DND-41 (cell line): ENCODE measurements around the gene MTX2.
A peak's percentile ranks its signal among the peaks of the same experiment; 100 is the strongest.

ENCODE experiments used
- ATAC-seq: fragments of 200-7000 bp; cut with Tn5 transposase; 3 replicates; pipeline ENCODE4 v1.9.1; 2021; ENCODE audit warnings: low read depth; ENCODE audit not compliant: insufficient read depth
- DNase-seq: peaks from one replicate; pipeline ENCODE4 v3.0.0-alpha.2; 2020
- H2AFZ ChIP-seq: 2 replicates; pipeline ENCODE4 v1.6.0; 2012; ENCODE audit warnings: low read depth, low read length
- H3K27ac ChIP-seq: 2 replicates; pipeline ENCODE4 v1.5.1; 2012; ENCODE audit warnings: low read length, inconsistent platforms
- H3K27me3 ChIP-seq: fragments of 200-600 bp; sonication (generic); 2 replicates; pipeline ENCODE4 v1.6.0; 2012; ENCODE audit warnings: low read length, mild to moderate bottlenecking, inconsistent platforms; ENCODE audit not compliant: insufficient read depth, poor library complexity
- H3K36me3 ChIP-seq: 2 replicates; pipeline ENCODE4 v1.5.1; 2012; ENCODE audit warnings: low read length, inconsistent platforms; ENCODE audit not compliant: insufficient read depth
- H3K4me1 ChIP-seq: 2 replicates; pipeline ENCODE4 v1.5.1; 2012; ENCODE audit warnings: mild to moderate bottlenecking, low read length; ENCODE audit not compliant: insufficient read depth
- H3K4me2 ChIP-seq: 2 replicates; pipeline ENCODE4 v1.6.0; 2012; ENCODE audit warnings: mild to moderate bottlenecking, moderate library complexity, low read length, inconsistent platforms; ENCODE audit not compliant: insufficient read depth
- H3K4me3 ChIP-seq, 2 experiments: fragments of 200-600 bp in 1 of 2; shearing (Covaris generic) in 1 of 2; 2 replicates each; pipeline ENCODE4 v1.5.1; 2012 to 2016; ENCODE audit warnings: inconsistent platforms in 2 of 2, low read length in 2 of 2, mild to moderate bottlenecking in 2 of 2, low read depth in 1 of 2, moderate library complexity in 1 of 2
- H3K79me2 ChIP-seq: 2 replicates; pipeline ENCODE4 v1.6.0; 2012; ENCODE audit warnings: low read length, inconsistent platforms; ENCODE audit not compliant: insufficient read depth
- H3K9ac ChIP-seq: 2 replicates; pipeline ENCODE4 v1.6.0; 2012; ENCODE audit warnings: low read depth, mild to moderate bottlenecking, inconsistent platforms, low read length, moderate library complexity
- H3K9me3 ChIP-seq: 2 replicates; pipeline ENCODE4 v1.5.1; 2012; ENCODE audit warnings: low read length, moderate library complexity, mild to moderate bottlenecking, inconsistent platforms; ENCODE audit not compliant: insufficient read depth, severe bottlenecking
- H4K20me1 ChIP-seq: 2 replicates; pipeline ENCODE4 v1.6.0; 2012; ENCODE audit warnings: low read length; ENCODE audit not compliant: insufficient read depth
- CTCF ChIP-seq: IDR thresholded peaks from 2 replicates; pipeline ENCODE4 v1.5.1; 2012; ENCODE audit warnings: borderline replicate concordance, low read length, moderate library complexity, mild to moderate bottlenecking; ENCODE audit not compliant: poor library complexity, severe bottlenecking; ENCODE audit errors: extremely low read depth
- EZH2 ChIP-seq: IDR thresholded peaks from 3 replicates; pipeline ENCODE4 v1.6.1; 2012; ENCODE audit warnings: borderline replicate concordance, low read depth, mild to moderate bottlenecking, moderate library complexity, low read length, inconsistent platforms; ENCODE audit not compliant: severe bottlenecking

MTX2 gene

DNA sequence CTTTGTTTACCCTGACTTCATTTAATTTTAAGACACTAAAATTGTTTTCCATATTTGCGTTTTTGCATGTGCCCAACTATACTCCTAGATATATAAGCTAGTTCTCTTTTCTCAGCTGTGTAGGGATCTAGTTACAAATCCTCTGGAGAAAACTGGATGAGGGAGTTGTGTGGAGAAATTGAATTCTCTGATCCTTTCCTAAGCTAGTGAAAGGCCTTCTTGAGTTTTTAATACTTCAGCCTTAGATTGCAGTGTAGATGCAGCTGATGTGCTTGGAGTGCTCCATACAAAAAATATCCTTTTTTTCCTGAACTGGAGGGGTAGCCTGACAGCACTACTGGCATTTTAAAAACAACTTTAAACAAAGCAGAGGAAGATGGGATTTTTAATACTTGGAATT is 8.6 kb upstream of the MTX2 start:
- no peaks in the 10 kb centered on the region for H3K27me3 ChIP-seq
- no peak for TF ChIP-seq EZH2
- TF ChIP-seq CTCF = no peak
- no peaks in the 10 kb centered on the region for H3K79me2 ChIP-seq
- ATAC-seq = no peak
- H3K9me3 ChIP-seq = no peaks in the 10 kb centered on the region
- H3K9ac ChIP-seq = no peak overlapping the region
- no peak overlapping the region for H3K4me3 ChIP-seq
- H3K27ac ChIP-seq = no peak overlapping the region
- no peaks in the 10 kb centered on the region for H3K4me1 ChIP-seq
- H3K36me3 ChIP-seq = no peaks in the 10 kb centered on the region
- no peaks in the 10 kb centered on the region for H4K20me1 ChIP-seq
- no peak overlapping the region for H2AFZ ChIP-seq
- H3K4me2 ChIP-seq = no peak overlapping the region
- no peak for DNase-seq

DNA sequence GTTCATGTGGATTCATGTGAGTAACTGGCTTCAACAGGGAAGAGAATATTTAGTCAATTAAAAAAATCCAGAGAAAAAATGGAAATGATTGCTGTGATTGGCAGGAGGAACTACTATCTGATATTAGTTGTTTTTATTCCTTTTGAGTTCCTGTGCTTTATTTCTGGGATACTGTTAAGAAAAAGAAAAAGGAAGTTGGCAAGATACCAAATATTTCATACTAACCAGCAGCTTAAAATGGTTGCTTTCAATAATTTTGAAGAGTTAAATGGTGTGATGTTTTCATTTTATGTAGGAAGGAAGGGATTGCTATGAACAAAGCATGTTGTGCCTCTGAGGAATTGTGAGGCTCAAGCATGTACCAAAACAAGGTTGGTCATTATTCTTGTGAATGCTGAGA is 8.1 kb upstream of the MTX2 start:
- Histone ChIP-seq H3K79me2 (no peaks in the 10 kb centered on the region), H3K36me3 (no peaks in the 10 kb centered on the region), H3K27me3 (no peaks in the 10 kb centered on the region), H3K9me3 (no peaks in the 10 kb centered on the region), H3K27ac (no peak overlapping the region), H3K4me1 (no peaks in the 10 kb centered on the region), H4K20me1 (no peaks in the 10 kb centered on the region), H3K4me3 (no peak overlapping the region), H2AFZ (no peak overlapping the region), H3K4me2 (no peak overlapping the region), H3K9ac (no peak overlapping the region)
- no peak for ATAC-seq
- DNase-seq = no peak
- TF ChIP-seq EZH2 (no peak), CTCF (no peak)

- Histone ChIP-seq H3K9ac (peak overlapping the region; percentile 87), H3K27me3 (no peaks in the 10 kb centered on the region), H3K4me3 (peak overlapping the region; percentile 85 to 89; a peak in 3 of 4 replicates), H3K9me3 (no peaks in the 10 kb centered on the region), H2AFZ (peak overlapping the region; percentile 99), H3K4me1 (peaks cover 26% of the 10 kb centered on the region), H3K4me2 (peak overlapping the region; percentile 72), H3K36me3 (peaks cover 3% of the 10 kb centered on the region; the same call in 1 of the 2 replicates), H3K27ac (peak overlapping the region; percentile 85), H3K79me2 (peaks cover 37% of the 10 kb centered on the region), H4K20me1 (peaks cover 8% of the 10 kb centered on the region; the same call in 1 of the 2 replicates)
- DNase-seq = no peak
- ATAC-seq = no peak
- TF ChIP-seq EZH2 (no peak), CTCF (no peak)
Measured at GRCh38 chr2:176268976-176269318, 295 bp upstream of the MTX2 start.
